Measurements from ENCODE around the gene IMMP2L. TPM values are rescaled to one million over a fixed set of nuclear protein-coding genes. Genes with fewer than 3 reads are reported as not detected.
"Not testable (repeated sequence)": the region's sequence is repeated elsewhere in the genome, so short reads cannot be mapped to it uniquely, and the experiment has no call there.

IMMP2L gene
- total RNA-seq, 1 experiment from 2014 or later, result 4.9 TPM

DNA sequence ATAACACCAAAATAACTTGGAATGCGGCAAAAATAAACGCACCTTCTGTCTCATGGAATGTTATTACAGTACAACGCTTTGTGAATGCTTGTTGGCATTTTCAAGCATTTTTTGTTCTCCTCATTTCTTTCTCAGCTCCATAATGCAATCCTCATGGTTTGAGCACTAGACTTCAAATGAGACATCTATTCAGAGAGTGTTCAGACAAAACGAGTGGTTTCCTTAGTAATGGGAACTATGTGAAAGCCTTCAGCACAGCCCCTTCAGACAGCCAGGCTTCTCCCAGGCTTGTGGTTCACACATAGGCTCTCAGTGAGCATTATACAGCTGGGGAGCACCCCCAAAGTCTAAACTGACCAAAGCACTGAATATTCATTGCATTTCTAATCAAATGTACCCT, 479.9 kb downstream of the IMMP2L start:
- no peak for DNase-seq (ENCODE audit: low read depth)

- no peak for DNase-seq (ENCODE audit: low read depth)
Measured at GRCh38 chr7:111081546-111082267, 480.6 kb downstream of the IMMP2L start.

DNA sequence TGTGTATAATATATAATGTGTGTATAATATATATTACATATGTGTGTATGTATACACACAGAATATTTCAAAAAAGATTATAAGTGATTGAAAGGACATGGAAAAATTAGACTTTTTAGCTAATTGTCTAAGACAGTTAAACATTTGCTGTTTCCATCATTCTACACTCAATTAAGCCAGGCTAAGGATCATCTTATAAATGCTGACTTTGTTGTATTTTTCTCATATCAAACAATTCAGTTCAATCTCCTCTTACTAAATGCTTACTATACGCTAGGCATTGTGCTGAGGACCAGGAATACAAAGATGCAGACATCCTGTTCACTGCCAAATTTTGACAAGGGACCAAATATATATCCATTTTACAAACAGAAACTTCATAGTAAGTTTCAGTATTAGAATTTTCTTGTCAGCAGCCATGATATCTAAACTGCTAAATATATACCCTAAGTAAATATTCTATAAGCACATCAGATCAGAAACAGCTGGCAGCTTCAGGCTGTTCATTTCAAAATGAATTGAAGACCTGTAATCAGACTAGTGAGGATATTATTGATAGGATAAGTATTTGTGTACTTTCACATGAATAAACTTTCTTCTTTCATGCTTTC, 481.7 kb downstream of the IMMP2L start:
- no peak for DNase-seq (ENCODE audit: low read depth)

- DNase-seq (ENCODE audit: low read depth), result no peak
Measured at GRCh38 chr7:111077001-111077400, 485.3 kb downstream of the IMMP2L start.

GRCh38 chr7:111076205-111076604, 486.1 kb downstream of the IMMP2L start:
- peak; percentile 66 for DNase-seq (ENCODE audit: low read depth)

GRCh38 chr7:111075498-111075897, 486.8 kb downstream of the IMMP2L start:
- DNase-seq (ENCODE audit: low read depth), result no peak

- no peak for DNase-seq (ENCODE audit: low read depth)
Measured at GRCh38 chr7:111074748-111075146, 487.5 kb downstream of the IMMP2L start.

DNA sequence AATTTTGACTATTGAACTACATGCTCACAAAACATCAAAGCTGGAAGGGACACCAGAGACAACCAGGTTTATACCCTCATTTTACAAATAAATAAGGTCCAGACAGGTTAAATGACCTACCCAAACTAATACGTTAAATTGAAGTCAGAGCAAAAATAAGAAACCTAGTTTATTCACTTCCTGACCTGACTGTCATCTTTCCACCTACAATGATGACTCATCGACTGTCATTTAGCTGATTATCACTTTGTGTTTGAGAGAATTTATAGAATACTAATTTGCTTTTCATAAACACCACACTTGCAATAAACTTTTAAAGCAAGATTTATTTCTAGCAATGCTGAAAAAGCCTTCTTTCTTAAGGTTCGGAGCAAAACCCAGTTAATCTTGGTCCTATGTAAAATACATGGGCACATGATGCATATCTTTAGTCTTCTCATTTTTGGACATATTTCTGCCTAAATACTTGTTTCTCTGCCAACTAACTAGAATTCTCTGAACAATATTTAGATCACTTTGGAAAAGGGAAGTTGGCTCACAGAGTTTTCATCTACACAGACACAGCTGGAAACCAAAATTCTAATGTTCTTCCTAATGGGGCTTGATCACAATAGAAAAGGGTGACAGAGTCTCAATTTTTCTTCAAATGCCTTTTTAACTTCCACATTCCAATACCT, 488.1 kb downstream of the IMMP2L start:
- DNase-seq (ENCODE audit: low read depth), result no peak

DNA sequence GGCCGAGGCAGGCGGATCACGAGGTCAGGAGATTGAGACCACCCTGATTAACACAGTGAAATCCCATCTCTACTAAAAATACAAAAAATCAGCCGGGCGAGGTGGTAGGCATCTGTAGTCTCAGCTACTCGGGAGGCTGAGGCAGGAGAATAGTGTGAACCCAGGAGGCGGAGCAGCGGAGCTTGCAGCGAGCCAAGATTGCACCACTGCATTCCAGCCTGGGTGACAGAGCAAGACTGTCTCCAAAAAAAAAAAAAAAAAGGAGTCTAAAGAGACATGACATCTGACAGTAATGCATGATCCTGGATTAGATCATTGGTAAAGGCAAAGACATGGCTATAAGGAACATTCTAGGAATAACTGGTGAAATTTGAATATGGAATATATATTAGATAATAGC, 489.6 kb downstream of the IMMP2L start:
- DNase-seq (ENCODE audit: low read depth), result not testable (repeated sequence)

DNA sequence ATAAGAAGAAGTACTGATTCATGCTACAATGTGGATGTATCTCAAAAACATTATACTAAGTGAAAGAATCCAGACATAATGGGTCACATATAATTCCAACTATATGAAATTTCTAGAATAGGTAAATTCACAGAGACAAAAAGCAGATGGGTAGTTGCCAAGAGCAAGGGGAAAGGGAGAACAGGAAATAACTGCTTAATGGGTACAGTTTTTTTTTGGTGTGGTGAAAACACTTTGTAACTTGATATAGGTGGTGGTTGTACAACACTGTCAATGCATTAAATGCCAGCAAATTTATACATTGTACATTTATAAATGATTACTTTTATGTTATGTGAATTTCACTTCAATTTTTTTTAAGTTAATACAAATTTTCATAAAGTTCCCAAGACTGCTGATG, 490.7 kb downstream of the IMMP2L start:
- DNase-seq (ENCODE audit: low read depth), result no peak

- no peak for DNase-seq (ENCODE audit: low read depth)
Measured at GRCh38 chr7:111068618-111069017, 493.7 kb downstream of the IMMP2L start.

GRCh38 chr7:111067682-111068081, 494.6 kb downstream of the IMMP2L start:
- DNase-seq (ENCODE audit: low read depth), result no peak

DNA sequence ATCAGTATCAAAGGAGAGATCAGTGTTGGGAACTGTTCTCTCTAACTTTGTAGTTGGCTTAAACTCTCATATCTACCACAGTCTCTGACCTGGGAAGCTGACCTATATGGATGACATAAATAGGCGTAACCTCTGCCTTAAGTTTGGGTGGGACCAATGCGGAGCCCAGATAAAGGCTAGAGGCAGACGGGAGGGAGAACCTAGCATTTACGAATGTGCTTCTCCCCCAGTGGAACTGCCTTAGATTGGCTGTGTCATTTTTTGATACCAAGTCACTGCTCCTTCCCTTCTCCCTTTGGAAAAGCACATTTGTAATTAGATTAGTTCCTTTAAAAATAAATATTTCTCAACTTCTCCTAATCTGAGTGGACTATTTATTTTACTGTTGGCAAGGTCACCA, 495.0 kb downstream of the IMMP2L start:
- DNase-seq (ENCODE audit: low read depth), result no peak

DNA sequence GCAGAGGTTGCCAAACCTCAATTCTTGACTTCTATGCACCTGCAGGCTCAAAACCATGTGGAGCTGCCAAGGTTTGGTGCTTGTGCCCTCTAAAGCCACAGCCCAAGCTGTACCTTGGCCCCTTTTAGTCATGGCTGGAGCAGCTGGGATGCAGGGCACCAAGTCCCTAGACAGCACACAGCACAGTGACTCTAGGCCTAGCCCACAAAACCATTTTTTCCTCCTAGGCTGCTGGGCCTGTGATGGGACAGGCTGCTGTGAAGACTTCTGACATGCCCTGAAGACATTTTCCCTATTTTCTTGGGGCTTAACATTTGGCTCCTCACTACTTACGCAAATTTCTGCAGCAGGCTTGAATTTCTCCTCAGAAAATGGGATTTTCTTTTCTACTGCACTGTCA, 499.1 kb downstream of the IMMP2L start:
- DNase-seq (ENCODE audit: low read depth), result no peak

GRCh38 chr7:111059833-111060232, 502.5 kb downstream of the IMMP2L start:
- DNase-seq (ENCODE audit: low read depth), result no peak

DNA sequence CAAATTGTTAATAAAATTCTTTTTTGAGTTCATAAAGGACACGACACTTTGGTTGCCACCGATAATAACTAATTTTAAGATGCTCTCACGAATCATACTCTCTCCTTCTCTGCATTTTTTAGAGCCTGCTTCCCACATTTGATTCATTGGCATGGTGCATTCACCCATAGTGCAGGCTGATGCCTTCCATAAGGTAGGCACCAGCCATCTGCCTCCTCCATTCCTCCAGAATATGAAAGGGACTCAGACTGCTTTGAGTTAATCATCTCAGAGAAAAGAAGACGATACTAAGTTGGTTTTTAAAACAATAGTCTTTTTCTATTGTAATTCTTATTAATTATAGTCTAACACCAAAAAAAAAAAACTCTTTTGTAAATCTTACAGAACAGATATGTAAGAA, 505.2 kb downstream of the IMMP2L start:
- DNase-seq (ENCODE audit: low read depth), result no peak

DNA sequence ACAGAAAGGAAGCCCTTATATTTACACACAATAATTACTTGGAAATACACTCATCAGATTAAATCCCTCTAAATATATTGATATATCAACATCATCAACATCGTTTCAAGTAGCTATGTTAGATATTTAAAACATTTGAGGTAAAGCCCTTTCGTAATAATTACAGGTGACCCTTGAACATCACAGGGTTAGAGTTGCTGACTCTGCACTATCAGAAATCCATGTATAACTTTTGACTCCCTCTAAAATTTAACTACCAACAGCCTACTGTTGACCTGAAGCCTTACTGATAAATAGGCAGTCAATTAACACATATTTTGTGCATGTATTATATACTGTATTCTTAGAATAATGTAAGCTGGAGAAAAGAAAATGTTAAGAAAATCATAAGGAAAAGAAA, 505.9 kb downstream of the IMMP2L start:
- no peak for DNase-seq (ENCODE audit: low read depth)

GRCh38 chr7:111053035-111053434, 509.3 kb downstream of the IMMP2L start:
- no peak for DNase-seq (ENCODE audit: low read depth)

GRCh38 chr7:111051832-111052231, 510.5 kb downstream of the IMMP2L start:
- no peak for DNase-seq (ENCODE audit: low read depth)

DNA sequence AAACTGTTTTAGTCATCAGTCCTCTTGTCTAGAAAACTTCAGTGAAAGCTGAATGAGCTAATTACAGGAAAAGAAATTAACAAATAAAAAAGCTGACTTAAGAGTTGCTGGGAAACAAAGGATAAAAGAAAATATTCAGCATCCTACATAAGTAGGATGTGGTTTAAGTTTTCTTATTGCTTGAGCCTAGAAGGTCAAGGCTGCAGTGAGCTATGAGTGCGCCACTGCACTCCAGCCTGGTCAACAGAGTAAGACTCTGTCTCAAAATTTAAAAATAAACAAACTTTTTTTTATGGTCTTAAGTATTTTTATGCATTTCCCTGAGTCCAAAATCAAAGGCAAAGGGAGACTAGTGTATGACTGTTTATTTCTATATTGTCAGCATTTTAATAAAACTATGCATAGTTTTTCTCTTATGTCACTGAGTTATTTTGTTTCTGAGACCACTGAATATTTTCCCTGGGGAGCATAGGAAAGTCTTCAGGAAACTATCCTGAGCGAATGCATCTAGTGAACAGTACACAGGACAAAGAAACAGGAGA, 511.3 kb downstream of the IMMP2L start:
- DNase-seq (ENCODE audit: low read depth), result no peak

- DNase-seq (ENCODE audit: low read depth), result no peak
Measured at GRCh38 chr7:111049971-111050680, 512.2 kb downstream of the IMMP2L start.

- DNase-seq (ENCODE audit: low read depth), result no peak
Measured at GRCh38 chr7:111047595-111047994, 514.7 kb downstream of the IMMP2L start.

All from HT1080 (cell line).